Kidney (tissue), 14 donors: ENCODE results near the gene LINGO1. TPM values are rescaled to one million over a fixed set of nuclear protein-coding genes. Genes with fewer than 3 reads are reported as not detected.

Experiments
- DNase-seq, 5 donors: peaks; one replicate each; pipeline ENCODE4 v3.0.0-alpha.2; 2013 to 2020
- FAIRE-seq: peaks from 2 replicates; lab custom pipeline; 2012; peaks lifted over from hg19 to GRCh38; lab: Jason Lieb, UNC
- H3K27ac ChIP-seq, 2 donors: one replicate each; pipeline ENCODE4 v1.7.0; 2013; ENCODE audit warnings: low read depth in 2 of 2, low read length in 2 of 2, inconsistent platforms in 1 of 2
- H3K27me3 ChIP-seq: one replicate; pipeline ENCODE4 v1.7.1; 2013; ENCODE audit warnings: low read length, inconsistent platforms; ENCODE audit not compliant: control insufficient read depth, insufficient read depth
- H3K36me3 ChIP-seq, 3 donors: one replicate each; pipeline versions ENCODE4 v1.7.0 to v1.7.1; 2013; ENCODE audit warnings: low read length in 3 of 3, control low read depth in 1 of 3, inconsistent platforms in 1 of 3; ENCODE audit not compliant: insufficient read depth in 3 of 3, control insufficient read depth in 2 of 3
- H3K4me1 ChIP-seq, 3 donors: one replicate each; pipeline versions ENCODE4 v1.7.0 to v1.7.1; 2013; ENCODE audit warnings: low read length in 3 of 3, inconsistent platforms in 1 of 3, low read depth in 1 of 3; ENCODE audit not compliant: control insufficient read depth in 2 of 3, insufficient read depth in 2 of 3
- H3K4me3 ChIP-seq, 3 donors: one replicate each; pipeline versions ENCODE4 v1.7.0 to v1.8.1; 2013; ENCODE audit warnings: low read length in 3 of 3, control low read depth in 1 of 3, inconsistent platforms in 1 of 3
- H3K9ac ChIP-seq, 3 donors: one replicate each; pipeline versions ENCODE4 v1.7.0 to v1.7.1; 2013; ENCODE audit warnings: low read length in 3 of 3, control low read depth in 1 of 3, inconsistent platforms in 1 of 3
- H3K9me3 ChIP-seq, 3 donors: one replicate each; pipeline versions ENCODE4 v1.7.0 to v1.7.1; 2013; ENCODE audit warnings: low read length in 3 of 3, control low read depth in 1 of 3, inconsistent platforms in 1 of 3; ENCODE audit not compliant: control insufficient read depth in 2 of 3, insufficient read depth in 1 of 3
- CTCF ChIP-seq: IDR thresholded peaks from 3 replicates; pipeline ENCODE4 v1.5.1; 2012; ENCODE audit warnings: mild to moderate bottlenecking, moderate library complexity, borderline replicate concordance; ENCODE audit not compliant: insufficient read depth; ENCODE audit errors: extremely low read depth
- intact Hi-C: fragments of 100-400 bp; cut with DNase I; formaldehyde crosslinking; loops from one replicate; pipeline ENCODE4 v1.11.1; 2022
- polyA plus RNA-seq: library from polyadenylated mRNA; stranded (reverse); fragments of 350-450 nt; fragmentation: Illumina TruSeq; extraction: RNeasy Lipid Tissue Mini Kit (QIAGEN cat#74804); gene quantifications from one replicate; pipeline ENCODE4 v1.2.3, GENCODE V29; 2014; ENCODE audit warnings: low read depth, low replicate concordance; ENCODE audit not compliant: insufficient read depth
- total RNA-seq: library from RNA; stranded (reverse); fragmentation: NEBNext Ultra II Directional; extraction: Animal tissue kit (Norgen Biotek cat#: 25700); gene quantifications from one replicate; pipeline ENCODE4 v1.2.1, GENCODE V29; 2021
- donor health status: control.
- donor health status: control.
- donor health status: control.
- donor health status: control.
- donor health status: control.
- donor health status: DM: yes; HTN: yes; CAD: no.
- donor health status: Normal renal cell carcinoma (clear cell type).

LINGO1 gene
- total and polyA plus RNA-seq, 2 donors from 2014 or later, result 3.9 to 6.8 TPM

- Histone ChIP-seq H3K36me3 (no peaks in the 10 kb centered on the region), H3K4me1 (peaks cover 0 to 3% (median 2%) of the 10 kb centered on the region in 3 donors), H3K27me3 (no peaks in the 10 kb centered on the region), H3K9me3 (no peaks in the 10 kb centered on the region), H3K9ac (no peak overlapping the region), H3K4me3 (no peak overlapping the region), H3K27ac (no peak overlapping the region)
- intact Hi-C loops, result no loop called here
- DNase-seq (peak in 2 of 5 donors; percentile 65 to 75), FAIRE-seq (no peak)
- TF ChIP-seq CTCF, result no peak
These were observed 32.8 kb downstream of the LINGO1 start for GRCh38 chr15:77599899-77600298.

- FAIRE-seq (no peak), DNase-seq (no peak)
- Histone ChIP-seq H3K27me3 (no peaks in the 10 kb centered on the region), H3K36me3 (no peaks in the 10 kb centered on the region), H3K4me3 (no peak overlapping the region), H3K27ac (no peak overlapping the region), H3K4me1 (no peaks in the 10 kb centered on the region), H3K9ac (no peak overlapping the region), H3K9me3 (no peaks in the 10 kb centered on the region)
- intact Hi-C loops, result no loop called here
- no peak for TF ChIP-seq CTCF
These were observed 33.4 kb downstream of the LINGO1 start for GRCh38 chr15:77599357-77599756.

- intact Hi-C loops, result no loop called here
- Histone ChIP-seq H3K4me3 (no peak overlapping the region), H3K36me3 (no peaks in the 10 kb centered on the region), H3K27me3 (no peaks in the 10 kb centered on the region), H3K9me3 (no peaks in the 10 kb centered on the region), H3K4me1 (no peaks in the 10 kb centered on the region), H3K27ac (no peak overlapping the region), H3K9ac (no peak overlapping the region)
- no peak for TF ChIP-seq CTCF
- no peak for DNase-seq
- no peak for FAIRE-seq
These were observed 34.1 kb downstream of the LINGO1 start for GRCh38 chr15:77598644-77599043.
